ENCODE measurements around the gene SYTL2.
"Not testable (repeated sequence)": the region's sequence is repeated elsewhere in the genome, so short reads cannot be mapped to it uniquely, and the experiment has no call there.

SYTL2 gene

DNA sequence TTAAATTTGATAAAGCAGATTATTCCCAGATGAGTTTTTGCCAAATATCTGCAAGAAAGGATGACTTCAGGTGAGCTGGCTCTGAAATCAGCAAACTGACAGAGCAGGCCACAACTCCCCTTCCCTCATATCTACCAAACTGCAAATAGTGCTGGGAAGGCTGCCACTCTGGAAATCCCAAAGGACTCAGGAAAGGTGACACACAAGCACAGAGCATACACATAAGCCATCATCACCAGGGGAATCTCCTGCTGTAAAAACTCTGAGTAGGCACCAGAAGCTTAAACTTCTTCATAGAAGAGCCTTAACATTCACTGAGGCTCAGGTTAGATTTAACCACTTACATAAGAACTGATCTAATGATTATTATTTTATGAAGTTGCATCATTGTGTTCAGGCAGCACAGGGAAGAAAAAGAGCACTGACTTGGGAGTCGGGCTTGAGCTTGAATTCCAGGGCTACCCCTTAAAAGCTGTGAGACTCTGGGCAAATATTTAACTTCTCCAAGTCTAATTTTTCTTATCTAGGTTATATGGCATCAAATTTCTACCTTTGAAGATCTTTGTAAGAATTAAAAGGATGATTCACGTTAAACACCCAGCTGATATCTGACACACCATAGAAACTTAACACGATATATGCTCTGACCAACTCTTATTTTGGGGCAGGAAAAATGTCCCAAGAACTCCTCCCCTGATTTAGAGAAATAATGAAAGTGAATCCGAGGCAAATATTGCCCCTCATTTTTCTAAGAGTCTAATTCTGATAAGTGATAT, 15.0 kb downstream of the SYTL2 start:
- no peak for DNase-seq

DNA sequence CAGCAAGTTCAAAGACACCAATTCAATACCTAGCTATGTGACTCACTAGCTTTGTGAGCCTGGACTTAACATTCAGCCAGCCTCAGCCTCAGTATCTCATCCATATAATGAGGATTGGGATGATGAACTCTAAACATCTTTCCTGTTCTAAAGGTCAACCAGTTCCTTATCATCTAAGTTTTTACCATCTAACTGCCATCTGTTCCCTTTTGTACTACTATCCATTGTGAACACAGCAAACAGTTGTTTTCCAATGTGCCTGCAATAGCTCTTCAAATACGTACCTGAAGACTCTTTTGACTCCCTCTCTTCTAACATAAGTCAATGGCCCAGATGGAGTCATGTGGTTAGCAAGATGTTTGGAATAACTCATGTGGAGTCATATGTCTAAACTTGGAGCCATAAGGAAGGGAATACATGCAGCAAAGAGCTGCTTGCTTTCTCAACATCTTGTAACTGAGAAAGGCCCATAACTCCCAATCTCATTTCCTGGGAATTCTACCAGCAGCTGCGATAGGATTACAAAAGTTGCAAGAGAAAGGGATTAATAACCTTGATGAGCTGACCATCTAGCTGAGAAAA, 19.4 kb downstream of the SYTL2 start:
- DNase-seq: no peak

DNA sequence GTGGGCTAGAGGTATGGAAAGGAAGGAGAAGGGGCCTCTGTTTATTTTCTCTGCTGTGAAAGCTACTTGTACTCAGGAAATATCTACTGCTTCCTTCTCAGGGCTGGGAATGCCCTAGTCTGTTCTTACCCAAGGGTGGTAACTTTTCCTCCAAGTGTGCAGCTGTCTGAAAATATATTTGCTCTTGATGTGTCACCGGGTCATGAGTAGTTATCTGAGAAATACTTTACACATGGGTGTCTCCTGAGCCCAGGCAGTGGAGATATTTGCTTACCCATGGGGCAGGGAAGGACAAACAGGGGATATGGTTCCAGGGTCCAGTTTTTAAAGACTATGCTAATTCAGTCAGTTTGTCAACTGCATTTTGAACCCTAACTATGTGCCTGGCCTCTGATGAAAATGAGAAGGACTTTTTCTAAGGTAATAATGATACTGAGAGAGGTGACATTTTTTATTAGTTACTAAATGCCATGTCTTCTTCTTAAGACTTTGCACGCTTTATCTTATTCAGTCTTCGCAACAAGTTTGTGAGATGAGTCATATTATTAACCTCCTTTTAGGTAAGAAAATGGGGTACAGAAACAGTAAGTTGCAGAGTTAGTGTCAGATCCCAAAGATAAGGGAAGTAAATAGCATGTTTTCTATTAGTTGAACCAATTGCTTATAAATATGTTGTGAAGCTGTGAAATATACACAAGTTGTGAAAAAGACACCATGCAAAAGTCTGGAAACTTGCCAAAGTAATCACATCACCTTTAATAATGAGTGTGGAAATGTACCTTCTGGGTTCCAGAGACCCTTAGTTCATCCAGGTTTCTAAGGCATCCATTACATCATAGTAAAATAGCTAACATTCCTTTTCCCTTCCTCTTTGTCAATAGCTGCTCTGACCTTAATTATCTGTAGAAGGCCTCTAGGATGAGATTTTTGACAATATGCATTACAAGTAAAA, 22.9 kb downstream of the SYTL2 start:
- DNase-seq: no peak

DNA sequence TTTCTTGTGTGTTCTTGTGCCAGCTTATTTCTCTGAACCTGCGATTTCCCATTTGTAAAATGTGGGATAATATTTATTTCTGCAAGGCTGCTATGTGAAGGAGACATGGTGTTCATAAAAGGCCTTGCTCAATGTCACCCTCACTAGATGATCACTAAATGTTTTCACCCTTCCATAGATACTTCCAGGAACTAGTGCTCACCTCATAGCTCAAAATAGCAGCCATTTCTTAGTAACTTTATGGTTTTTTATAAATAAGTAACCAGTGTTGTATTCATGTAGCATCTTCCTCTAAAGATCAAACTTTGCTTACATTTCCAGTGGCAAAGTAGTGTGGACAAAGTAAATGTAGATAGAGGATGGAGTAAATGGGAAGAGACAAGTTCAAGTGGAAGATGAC, 23.8 kb downstream of the SYTL2 start:
- no peak for DNase-seq

DNA sequence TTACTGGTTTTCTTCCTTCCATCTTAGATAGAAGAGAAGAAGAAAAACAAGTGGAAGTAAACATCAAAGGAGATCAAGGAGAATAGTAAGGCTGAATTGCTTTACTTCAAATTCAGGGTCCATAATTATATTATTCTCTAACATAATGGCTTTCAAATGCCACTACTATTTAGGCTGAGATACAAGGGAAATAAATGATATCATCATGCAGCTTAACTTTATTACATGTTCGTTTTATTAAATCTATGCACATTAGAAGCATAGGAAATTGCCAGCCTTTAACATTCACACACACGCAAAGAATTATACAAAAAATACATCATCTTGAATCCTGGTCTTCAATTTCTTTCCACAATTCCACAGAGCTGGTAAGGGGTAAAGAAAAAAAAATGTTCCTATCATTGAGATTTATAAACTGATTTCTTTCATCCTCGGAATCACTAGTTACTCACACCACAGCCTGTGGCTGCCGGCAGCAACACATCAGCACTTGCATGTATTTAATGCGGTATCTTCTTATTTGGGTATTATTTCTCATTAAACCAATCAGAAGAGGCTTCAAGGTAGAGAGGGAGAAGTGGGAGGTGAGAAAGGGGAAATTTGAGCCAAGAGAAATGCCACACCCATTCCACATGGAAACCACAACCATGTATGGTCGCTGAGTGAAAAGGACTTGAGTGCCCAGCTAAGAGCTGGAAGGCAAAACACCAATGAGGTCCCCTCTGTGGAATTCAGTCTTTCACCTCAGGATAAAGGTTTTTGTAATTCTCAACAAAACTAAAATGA, 26.3 kb downstream of the SYTL2 start:
- DNase-seq: no peak

DNA sequence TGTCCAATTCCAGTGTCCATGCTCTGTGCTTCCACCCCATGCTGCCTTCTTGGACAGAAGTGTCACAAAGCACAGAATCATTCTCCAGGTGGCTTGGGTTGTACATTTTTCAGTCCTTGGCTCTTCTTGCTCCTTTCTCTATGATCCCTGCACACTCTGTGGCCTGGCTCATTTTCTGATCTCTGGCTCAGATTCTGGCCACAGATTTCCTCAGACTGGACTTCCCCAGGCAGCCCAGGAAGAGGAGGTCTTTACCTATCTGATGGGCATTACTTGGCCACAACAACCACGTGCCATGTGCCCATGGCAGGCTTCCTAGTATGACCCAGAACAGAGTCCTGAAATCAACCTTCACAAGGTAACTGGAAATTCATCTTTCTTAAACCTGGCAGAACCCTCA, 27.2 kb downstream of the SYTL2 start:
- DNase-seq: no peak

DNA sequence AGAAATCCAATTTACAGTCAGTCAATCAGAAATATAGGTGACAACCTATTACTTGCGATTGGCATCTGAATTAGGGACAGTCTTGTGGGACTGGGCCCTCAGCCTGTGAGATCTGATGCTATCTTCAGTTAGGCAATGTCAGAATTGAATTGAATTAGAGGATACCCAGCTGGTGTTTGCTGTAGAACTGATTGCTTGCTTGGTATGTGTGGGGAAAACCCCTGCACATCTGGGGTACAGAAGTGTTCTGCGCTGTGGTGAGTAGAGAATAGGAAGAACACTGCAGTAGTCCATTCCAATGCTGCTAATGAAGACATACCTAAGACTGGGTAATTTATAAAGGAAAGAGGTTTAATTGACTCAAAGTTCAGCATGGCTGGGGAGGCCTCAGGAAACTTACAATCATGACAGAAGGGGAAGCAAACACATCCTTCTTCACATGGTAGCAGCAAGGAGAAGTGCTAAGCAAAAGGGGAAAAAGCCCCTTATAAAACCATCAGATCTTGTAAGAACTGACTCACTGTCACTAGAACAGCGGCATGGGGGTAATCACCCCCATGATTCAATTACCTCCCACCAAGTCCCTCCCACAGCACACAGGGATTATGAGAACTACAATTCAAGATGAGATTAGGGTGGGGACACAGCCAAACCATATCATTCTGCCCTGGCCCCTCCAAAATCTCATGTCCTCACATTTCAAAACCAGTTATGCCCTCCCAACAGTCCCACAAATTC, 30.0 kb downstream of the SYTL2 start:
- peak in 1 of 2 donors; percentile 16 for DNase-seq

DNA sequence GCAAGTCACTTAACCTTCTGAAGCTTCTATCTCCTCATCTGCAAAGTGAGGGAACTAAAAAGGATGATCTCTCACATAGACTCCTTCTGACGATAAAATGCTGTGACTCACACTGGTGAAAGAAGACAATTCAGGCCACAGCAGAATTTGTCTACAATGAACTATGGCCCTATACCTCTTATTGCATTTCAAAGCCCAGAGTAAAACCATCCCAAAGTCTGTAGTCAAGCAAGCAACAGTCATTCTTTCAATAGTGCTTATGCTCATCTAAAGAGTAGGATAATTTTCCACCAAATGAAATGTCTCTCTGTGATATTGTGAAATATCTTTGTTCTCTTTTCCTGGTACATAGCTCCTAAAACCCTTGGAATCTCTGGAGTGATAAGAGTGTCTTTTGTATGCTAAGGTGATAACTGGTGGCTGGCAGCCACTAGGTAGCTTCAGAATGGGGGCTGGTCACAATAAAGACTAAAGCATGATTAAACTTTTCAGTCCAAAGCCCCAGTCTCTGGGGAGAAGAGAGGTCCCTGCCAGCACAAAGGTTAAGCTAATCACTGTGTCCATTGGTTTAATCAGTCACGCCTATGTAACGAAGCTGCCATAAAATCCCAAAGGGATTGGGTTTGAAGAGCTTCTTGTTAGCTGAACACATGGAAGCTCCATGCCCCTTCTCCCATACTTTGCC, 30.8 kb downstream of the SYTL2 start:
- no peak for DNase-seq

DNA sequence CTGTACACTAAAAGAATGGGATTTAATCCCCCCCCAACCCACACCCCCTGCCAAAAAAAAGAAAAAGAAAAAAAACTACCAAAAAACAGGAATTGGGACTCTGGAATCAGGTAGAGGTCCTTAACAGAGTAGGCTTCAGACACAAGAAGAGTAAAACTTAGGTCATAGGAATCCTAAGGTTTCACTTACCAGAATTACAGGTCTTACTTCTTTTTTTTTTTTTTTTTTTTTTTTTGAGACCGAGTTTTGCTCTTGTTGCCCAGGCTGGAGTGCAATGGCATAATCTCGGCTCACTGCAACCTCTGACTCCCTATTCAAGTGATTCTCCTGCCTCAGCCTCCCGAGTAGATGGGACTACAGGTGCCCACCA, 33.4 kb downstream of the SYTL2 start:
- DNase-seq: not testable (repeated sequence)

DNA sequence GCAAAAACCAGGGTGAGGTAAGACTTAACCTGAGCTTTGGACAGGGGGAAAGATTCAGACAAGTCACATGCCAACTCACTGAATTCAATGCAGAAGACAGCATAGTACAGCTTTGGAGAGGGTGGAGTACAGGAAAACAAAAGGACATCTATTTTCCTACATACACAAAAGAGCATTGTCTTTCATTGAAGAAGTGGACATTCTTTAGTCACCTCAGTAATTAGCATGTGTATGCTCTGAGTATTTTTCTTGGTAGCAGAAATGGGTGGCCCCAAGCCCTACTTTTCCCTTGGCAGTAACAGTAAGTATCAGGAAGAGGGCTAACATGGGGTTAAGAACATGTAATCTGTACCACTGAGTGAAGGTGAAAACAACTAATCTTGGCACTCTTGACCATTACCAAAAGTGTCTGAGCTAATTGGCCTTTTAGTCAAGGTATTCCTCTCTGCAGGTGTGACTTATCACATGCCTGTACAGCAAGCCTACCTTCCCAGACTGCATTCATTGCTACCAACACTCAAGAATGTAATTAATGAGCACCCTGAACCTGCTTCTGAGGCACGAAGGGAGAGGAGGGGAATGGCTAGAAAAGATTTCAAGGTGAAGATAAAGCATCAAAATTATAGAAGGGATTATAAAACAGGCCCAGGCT, 33.9 kb downstream of the SYTL2 start:
- DNase-seq: no peak

DNA sequence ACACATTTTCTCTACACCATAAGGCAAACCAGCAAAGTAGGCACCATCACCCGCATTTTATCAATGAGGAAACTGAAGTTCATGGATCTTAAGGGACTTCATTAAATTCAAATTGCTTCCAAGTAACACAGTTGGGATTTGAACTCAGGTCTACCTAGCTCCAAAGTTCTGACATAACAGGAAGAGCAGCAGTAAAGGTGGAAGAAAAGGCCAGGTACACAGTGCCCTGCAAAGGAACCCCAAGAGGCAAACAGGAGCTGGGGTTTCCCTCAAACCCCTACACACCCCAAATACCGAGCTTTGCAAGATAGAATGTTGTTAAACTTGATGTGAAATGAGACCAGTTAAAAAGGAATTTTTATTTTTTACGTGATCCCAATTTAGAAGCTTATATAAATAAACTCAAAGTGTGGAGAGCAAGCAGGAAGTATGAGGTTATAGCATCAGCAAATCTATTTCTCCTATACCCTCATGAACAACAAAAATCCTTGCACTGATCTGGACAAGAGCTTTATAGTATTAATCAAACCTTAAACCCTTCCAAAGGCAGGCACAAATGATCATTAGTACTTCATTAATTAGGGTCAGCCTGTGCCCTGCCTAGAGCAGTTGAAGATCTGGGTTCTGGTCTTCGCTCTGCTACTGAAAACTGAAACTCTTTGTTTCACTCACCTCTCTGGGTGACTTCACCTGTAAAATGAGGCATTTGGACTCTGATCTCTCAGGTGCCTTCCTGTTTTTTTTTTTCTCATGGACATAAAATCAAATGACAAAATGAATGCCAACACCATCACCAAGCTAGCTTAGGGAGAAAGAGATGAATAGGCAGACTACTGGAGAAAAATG, 36.5 kb downstream of the SYTL2 start:
- no peak for DNase-seq

DNA sequence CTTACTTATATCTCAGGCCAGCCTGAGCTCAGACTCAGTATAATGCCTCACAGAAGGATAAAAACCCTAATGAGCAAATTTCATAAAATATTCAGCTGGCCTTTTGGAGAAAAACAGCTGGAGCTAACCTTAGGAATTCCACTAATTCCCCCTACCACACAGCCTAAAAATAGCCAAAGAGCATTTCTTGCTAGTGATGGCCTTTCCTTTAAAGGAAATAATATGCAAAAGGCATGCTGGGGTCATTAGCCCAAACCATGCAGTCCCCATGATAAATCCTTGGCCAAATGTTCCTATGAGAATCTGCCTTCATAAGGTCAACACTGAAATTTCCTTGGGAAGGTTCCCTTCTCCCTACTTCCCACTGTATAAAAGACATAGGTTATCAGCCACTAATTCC, 38.2 kb downstream of the SYTL2 start:
- DNase-seq: no peak

DNA sequence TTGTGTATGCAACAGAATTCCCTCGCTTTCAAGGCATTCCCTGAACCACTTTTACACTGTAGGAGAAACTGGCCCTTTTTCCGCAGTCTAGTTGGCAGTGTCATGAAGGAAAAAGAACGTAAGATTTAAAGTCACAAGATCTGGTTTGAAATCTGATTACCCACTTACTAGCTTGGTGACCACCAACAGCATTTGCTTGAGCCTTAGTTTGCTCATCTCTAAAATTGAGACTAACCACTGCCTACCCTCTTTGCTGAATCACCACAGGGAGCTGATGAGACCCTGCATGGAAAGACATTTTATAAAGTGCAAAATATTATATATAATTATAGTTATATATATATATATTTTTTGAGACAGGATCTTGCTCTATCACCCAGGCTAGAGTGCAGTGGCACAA, 39.4 kb downstream of the SYTL2 start:
- DNase-seq: no peak

DNA sequence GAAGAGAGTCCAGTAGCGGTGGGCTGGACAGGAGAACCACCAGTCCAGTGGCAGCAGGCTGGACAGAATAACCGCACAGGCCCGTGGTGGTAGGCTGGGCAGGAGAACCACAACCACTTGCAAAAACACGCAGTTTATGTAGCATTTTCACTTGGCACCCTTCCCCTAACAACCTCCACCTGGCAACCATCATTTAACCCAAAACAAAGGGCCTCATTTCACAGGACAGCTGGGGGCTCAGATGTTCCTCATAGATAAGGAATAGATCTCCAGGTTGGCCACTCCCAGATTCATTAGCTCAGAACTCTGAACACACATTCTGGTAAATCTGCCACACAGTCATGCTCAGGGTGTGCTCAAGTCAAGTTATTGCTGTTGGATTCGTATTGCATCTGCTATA, 41.2 kb downstream of the SYTL2 start:
- DNase-seq: no peak

DNA sequence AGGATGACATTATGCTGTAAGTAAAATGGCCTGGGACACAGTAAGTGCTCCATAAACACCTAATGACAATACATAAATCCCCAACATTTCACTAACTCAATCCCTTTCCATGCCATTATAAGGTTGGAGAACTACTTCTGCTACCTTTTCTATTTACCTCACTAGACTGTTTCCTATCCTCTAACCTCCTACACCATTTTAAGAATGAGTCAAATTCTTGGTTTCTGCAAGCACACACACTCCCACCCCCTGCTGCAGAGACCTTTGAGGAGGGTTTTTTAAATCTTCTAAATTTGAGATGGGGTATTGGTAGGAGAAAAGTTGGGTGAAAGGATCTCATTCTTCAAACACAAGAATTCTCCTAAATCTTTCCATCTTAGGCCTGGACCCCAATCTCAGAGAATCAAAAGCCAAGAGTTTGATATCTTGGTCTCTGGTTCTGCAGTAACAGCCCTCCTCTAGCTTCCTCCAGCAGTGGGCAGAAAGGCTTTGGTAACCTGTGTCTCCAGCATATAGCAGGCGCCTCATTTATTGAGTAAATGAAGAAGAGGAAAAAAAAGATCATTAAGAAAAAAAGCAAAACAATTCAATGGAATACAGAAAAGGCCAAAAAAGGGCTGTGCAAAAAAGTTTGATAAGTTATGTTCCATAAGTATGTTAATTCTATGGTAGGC, 42.3 kb downstream of the SYTL2 start:
- DNase-seq: no peak

DNA sequence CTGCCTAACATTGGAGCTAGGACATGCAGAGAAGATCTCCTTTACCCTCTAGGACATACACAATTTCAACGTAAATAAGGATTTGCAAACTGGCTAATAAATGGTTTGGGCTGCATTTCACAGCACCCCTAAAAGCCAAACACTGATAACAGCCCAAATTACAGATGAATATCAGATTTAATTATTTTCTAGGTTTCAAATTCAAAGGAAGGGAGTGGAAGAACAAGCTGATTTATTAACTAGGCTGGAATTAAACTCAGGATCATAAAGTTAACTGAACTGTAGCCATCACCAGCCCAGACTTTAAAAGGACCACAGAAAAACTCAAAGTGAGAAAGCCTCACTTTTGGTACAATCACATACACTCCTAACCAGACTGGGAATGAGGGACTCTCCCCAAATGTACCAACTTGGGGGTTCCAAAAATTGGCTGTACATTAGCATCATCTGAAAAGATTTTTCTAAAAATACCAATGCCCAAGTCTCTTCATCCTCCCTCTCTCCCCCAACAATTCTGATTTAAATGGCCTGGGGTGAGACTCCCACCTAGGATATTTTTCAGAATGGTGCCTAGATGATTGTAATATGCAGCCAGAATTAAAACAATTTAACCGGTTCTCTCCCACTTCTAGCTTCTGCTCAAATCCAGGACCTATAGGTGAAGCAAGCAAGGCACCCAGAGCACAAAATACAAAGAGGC, 43.5 kb downstream of the SYTL2 start:
- DNase-seq: no peak

DNA sequence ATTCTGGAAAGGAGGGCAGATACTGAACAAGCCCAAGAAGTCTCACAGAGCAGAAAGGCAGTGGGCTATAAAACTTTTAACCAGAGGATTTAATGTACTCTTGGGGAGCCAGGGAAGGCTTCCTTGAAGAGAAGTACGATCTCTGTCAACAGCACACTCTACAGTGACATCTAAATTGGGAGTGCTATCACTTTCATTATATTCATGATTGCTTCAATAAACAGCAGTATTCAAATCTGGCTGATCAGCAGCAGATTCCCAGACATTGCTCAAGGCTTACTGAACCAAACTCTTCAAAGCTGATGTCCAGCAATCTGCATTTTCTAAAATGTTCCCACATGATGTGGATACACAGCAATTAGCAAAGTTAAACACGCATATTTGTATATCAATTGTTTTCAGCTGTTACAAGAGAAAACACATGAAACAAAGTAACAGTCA, 44.2 kb downstream of the SYTL2 start:
- DNase-seq: no peak

DNA sequence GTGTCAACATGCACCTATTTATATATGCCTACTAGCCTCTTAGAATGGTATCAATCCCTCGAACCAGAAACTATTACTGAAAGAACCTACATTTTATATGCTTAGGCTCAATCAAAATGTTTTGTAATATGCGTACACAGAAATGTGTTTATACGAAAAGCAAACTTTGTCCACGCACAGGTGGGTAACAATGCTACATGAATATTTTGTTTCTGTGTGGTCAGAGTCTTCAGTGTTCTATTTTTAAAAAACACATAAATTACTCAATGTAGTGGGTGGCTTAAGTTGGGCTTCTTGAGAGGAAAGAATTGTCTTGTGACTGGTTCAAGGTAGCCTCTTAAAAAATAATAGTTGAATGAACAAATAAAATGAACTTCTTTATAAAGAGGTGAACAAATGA, 46.1 kb downstream of the SYTL2 start:
- DNase-seq: no peak

DNA sequence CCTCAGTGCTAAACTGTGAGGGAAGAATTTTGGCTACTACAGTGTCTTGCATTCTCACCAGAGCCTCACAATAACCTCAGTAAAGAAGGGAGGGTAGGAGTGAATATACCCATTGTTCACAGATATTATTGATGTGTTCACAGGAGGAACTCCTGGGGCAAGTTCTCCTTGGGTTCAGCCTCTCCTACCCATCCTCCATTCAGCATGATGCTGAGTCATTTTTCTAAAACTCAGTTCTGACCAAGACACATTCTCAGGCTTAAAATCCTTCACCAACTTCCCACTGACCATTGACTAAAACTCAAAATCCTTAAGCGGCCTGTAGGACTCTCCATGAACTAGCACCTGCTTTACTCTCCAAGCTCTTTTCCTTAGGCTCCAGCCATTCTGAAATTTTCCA, 48.7 kb downstream of the SYTL2 start:
- DNase-seq: no peak
